Cardiac muscle cell (in vitro differentiated cells and primary cell): Measurements from ENCODE around the gene RSRP1. TPM values are rescaled to one million over a fixed set of nuclear protein-coding genes. Genes with fewer than 3 reads are reported as not detected.
A peak's percentile ranks its signal among the peaks of the same experiment; 100 is the strongest.

Experiments
- DNase-seq, 2 donors: peaks; one replicate each; pipeline versions ENCODE4 v3.0.0 to v3.0.0-alpha.2; 2010 to 2017; ENCODE audit warnings: low read depth in 1 of 2, low spot score in 1 of 2
- H3K27ac ChIP-seq: fragments of 200-600 bp; sonication (generic); 2 replicates; pipeline ENCODE4 v1.5.1; 2016
- H3K27me3 ChIP-seq: fragments of 200-600 bp; sonication (generic); 2 replicates; pipeline ENCODE4 v1.6.0; 2016; ENCODE audit warnings: control low read depth
- H3K36me3 ChIP-seq: fragments of 200-600 bp; sonication (generic); 2 replicates; pipeline ENCODE4 v1.5.1; 2016; ENCODE audit warnings: control low read depth
- H3K4me1 ChIP-seq: fragments of 200-600 bp; sonication (generic); 2 replicates; pipeline ENCODE4 v1.8.1; 2017; ENCODE audit warnings: low read depth, mild to moderate bottlenecking, mixed run types
- H3K4me3 ChIP-seq: fragments of 200-600 bp; sonication (generic); 2 replicates; pipeline ENCODE4 v1.5.1; 2016; ENCODE audit warnings: mild to moderate bottlenecking
- H3K9me3 ChIP-seq: fragments of 200-600 bp; sonication (generic); 2 replicates; pipeline ENCODE4 v1.5.1; 2017; ENCODE audit warnings: low read depth, mild to moderate bottlenecking, control low read depth
- polyA plus RNA-seq: library from polyadenylated mRNA; unstranded; fragments of >200 nt; fragmentation: Nextera tagmentation; extraction: Ambion mirVana; gene quantifications from 2 replicates; pipeline ENCODE4 v1.2.1, GENCODE V29; 2016
- total RNA-seq: library from RNA; depleted of rRNA; stranded (reverse); fragments of >200 nt; gene quantifications from 2 replicates; pipeline ENCODE4 v1.2.3, GENCODE V29; 2016
- TF ChIP-seq, protein P1 (sequence below): IDR thresholded peaks from 2 replicates; pipeline ENCODE4 v1.5.1; 2012; ENCODE audit warnings: low read depth, mild to moderate bottlenecking, low read length

Gene RSRP1
- total and polyA plus RNA-seq, 2 experiments from 2014 or later: 223 to 231 TPM

- TF ChIP-seq, protein P1, sequence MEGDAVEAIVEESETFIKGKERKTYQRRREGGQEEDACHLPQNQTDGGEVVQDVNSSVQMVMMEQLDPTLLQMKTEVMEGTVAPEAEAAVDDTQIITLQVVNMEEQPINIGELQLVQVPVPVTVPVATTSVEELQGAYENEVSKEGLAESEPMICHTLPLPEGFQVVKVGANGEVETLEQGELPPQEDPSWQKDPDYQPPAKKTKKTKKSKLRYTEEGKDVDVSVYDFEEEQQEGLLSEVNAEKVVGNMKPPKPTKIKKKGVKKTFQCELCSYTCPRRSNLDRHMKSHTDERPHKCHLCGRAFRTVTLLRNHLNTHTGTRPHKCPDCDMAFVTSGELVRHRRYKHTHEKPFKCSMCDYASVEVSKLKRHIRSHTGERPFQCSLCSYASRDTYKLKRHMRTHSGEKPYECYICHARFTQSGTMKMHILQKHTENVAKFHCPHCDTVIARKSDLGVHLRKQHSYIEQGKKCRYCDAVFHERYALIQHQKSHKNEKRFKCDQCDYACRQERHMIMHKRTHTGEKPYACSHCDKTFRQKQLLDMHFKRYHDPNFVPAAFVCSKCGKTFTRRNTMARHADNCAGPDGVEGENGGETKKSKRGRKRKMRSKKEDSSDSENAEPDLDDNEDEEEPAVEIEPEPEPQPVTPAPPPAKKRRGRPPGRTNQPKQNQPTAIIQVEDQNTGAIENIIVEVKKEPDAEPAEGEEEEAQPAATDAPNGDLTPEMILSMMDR: no peak
- H3K27ac ChIP-seq: no peak overlapping the region
- no peaks in the 10 kb centered on the region for H3K36me3 ChIP-seq
- no peaks in the 10 kb centered on the region for H3K4me1 ChIP-seq
- H3K4me3 ChIP-seq: no peak overlapping the region
- no peak for DNase-seq
- no peaks in the 10 kb centered on the region for H3K27me3 ChIP-seq
- no peaks in the 10 kb centered on the region for H3K9me3 ChIP-seq
These were observed 8.7 kb upstream of the RSRP1 start for GRCh38 chr1:25255706-25256577.

DNA sequence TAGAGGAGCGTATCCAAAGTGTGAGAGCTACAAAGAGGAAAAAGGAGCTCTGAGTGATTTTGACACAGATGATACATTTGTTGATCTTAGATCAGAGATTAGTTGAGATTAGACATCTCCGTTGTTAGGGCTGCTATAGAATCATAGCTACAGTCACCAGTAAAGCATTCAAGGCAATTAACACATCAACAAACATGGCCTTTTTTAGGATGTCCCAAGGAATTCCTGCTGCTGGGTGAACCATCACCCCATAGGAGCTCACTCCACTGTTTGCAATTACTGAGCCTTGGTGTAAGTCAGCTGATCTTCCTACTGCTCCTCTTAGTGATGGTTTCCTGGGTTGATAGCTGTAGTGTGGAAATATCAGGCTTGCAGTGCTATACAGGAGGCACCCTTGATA is 6.7 kb upstream of the RSRP1 start:
- Histone ChIP-seq H3K36me3 (no peaks in the 10 kb centered on the region), H3K4me3 (no peak overlapping the region), H3K4me1 (peaks cover 8% of the 10 kb centered on the region), H3K9me3 (no peaks in the 10 kb centered on the region), H3K27ac (no peak overlapping the region), H3K27me3 (no peaks in the 10 kb centered on the region)
- TF ChIP-seq, protein P1: no peak
- no peak for DNase-seq

DNA sequence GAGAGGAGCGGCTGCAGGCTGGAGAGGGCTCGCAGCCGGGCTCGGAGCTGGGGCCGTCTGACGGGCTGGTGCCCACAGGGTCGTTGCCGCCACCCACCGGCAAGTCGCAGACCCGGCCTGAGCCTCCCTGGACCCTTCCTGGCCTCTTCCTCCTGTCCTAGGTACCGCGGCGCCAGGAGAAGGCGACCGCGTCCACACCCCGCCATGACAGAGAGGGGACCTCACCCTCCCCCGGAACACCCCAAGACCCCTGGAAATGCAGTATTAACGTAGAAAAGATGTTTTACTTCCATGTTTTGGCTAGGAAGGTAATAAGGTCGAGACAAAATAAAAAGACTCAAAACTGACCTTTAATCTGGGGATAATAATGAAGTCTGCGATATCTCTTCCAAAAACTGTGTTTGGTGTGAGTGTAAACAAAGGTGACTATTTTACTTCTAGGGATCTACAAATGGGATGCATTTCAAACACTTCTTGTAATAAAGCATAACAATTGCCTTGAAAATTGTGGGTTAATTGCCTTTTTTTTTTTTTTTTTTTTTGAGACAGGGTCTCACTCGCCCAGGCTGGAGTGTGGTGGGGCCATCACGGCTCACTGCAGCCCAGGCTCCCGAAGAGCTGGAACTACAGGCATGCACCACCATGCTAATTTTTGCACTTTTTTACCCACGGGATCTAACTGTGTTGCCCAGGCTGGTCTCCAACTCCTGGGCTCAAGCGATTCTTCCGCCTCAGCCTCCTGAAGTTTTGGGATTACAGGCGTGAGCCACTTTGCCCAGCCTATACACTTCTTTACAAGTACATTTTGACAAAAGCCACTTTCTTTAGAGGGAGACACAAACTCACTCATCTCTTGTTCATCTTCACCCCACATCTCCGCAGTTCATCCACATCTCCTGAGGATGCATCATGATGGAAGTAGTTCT is 838 bp upstream of the RSRP1 start:
- DNase-seq: no peak
- peaks cover 23% of the 10 kb centered on the region for H3K36me3 ChIP-seq
- H3K4me1 ChIP-seq: peaks cover 23% of the 10 kb centered on the region
- H3K4me3 ChIP-seq: peak overlapping the region; percentile 92
- no peaks in the 10 kb centered on the region for H3K27me3 ChIP-seq
- TF ChIP-seq, protein P1: peak; percentile 18
- no peaks in the 10 kb centered on the region for H3K9me3 ChIP-seq
- H3K27ac ChIP-seq: peak overlapping the region; percentile 86

DNA sequence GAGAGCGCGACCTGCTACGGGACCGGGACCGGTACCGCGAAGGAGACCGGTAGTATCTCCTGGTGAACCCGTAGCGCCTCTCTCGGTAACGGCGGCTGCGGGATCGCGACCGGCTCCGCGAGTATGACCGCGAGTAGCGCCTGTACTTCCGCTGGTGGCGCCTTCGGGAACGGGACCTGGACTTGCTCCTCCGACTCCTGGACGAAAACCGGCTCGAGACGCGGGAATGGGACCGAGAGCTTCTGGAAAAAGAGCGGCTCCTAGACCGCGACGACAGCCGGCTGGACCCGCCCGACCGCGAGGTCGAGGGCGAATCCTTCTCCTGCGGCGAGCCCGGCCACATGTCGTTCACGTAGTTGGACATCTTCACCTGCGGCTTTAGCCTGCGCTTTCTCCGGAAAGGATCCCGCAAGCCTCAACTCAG is 642 bp downstream of the RSRP1 start:
- peak in 1 of 2 donors; percentile 34 for DNase-seq

More for the DNA sequence above, 642 bp downstream of the RSRP1 start:
- H3K4me1 ChIP-seq: peaks cover 23% of the 10 kb centered on the region
- peak overlapping the region; percentile 94 for H3K27ac ChIP-seq
- H3K9me3 ChIP-seq: no peaks in the 10 kb centered on the region
- peaks cover 38% of the 10 kb centered on the region for H3K36me3 ChIP-seq
- no peaks in the 10 kb centered on the region for H3K27me3 ChIP-seq
- TF ChIP-seq, protein P1: no peak
- peak overlapping the region; percentile 92 for H3K4me3 ChIP-seq
